GM10847 (cell line): ENCODE data around the gene UST.

ENCODE experiments used
- POLR2A ChIP-seq: IDR thresholded peaks from 2 replicates; pipeline ENCODE4 v1.6.1; 2011; ENCODE audit not compliant: insufficient read length; ENCODE audit errors: extremely low read depth

Gene UST

GRCh38 chr6:149024361-149024760 is 277.5 kb downstream of the UST start:
- TF ChIP-seq POLR2A = no peak

GRCh38 chr6:149025061-149025460 is 278.2 kb downstream of the UST start:
- TF ChIP-seq POLR2A = no peak

GRCh38 chr6:149026530-149026942 is 279.7 kb downstream of the UST start:
- TF ChIP-seq POLR2A = no peak

- no peak for TF ChIP-seq POLR2A
Measured at GRCh38 chr6:149027484-149027883, 280.7 kb downstream of the UST start.

GRCh38 chr6:149028767-149029405 is 282.1 kb downstream of the UST start:
- no peak for TF ChIP-seq POLR2A

- TF ChIP-seq POLR2A = no peak
Measured at GRCh38 chr6:149031201-149031858, 284.5 kb downstream of the UST start.

GRCh38 chr6:149031859-149032598 is 285.2 kb downstream of the UST start:
- no peak for TF ChIP-seq POLR2A

- TF ChIP-seq POLR2A = no peak
Measured at GRCh38 chr6:149032599-149033405, 286.0 kb downstream of the UST start.

- TF ChIP-seq POLR2A = no peak
Measured at GRCh38 chr6:149033454-149033853, 286.6 kb downstream of the UST start.

- TF ChIP-seq POLR2A = no peak
Measured at GRCh38 chr6:149035766-149036165, 288.9 kb downstream of the UST start.

- no peak for TF ChIP-seq POLR2A
Measured at GRCh38 chr6:149037051-149037671, 290.3 kb downstream of the UST start.

GRCh38 chr6:149041953-149042352 is 295.1 kb downstream of the UST start:
- no peak for TF ChIP-seq POLR2A

- TF ChIP-seq POLR2A = no peak
Measured at GRCh38 chr6:149043476-149044130, 296.8 kb downstream of the UST start.

GRCh38 chr6:149044528-149044927 is 297.7 kb downstream of the UST start:
- TF ChIP-seq POLR2A = no peak
